WTC11 (cell line): Measurements from ENCODE around the gene CLASP1. TPM values are rescaled to one million over a fixed set of nuclear protein-coding genes. Genes with fewer than 3 reads are reported as not detected.

Experiments
- ATAC-seq: fragments of 200-7000 bp; cut with Tn5 transposase; 2 replicates; pipeline ENCODE4 v1.10.0; 2021; ENCODE audit warnings: mild to moderate bottlenecking, moderate library complexity
- CTCF ChIA-PET: fragments of 300-600 bp; sonication (Branson Sonifier 250); formaldehyde crosslinking; loops from one replicate; lab custom pipeline; 2021; ENCODE audit warnings: antibody characterized with exemption; lab: Charles Lee
- POLR2A ChIA-PET: fragments of 350-600 bp; sonication (Branson Sonifier 250); formaldehyde crosslinking; loops from one replicate; lab custom pipeline; 2021; ENCODE audit warnings: antibody characterized with exemption; lab: Charles Lee
- DNase-seq: peaks from one replicate; pipeline ENCODE4 v3.0.0; 2021; ENCODE audit warnings: low spot score
- H3K27ac Mint-ChIP-seq: 2 replicates; pipeline ENCODE4 v1.8.0; 2021; ENCODE audit warnings: mixed read lengths
- H3K27me3 Mint-ChIP-seq: 2 replicates; pipeline ENCODE4 v1.8.0; 2021; ENCODE audit warnings: low read depth, mild to moderate bottlenecking, moderate library complexity, mixed read lengths
- H3K36me3 Mint-ChIP-seq: 2 replicates; pipeline ENCODE4 v1.8.0; 2021; ENCODE audit warnings: mixed read lengths
- H3K4me1 Mint-ChIP-seq: 2 replicates; pipeline ENCODE4 v1.8.0; 2022; ENCODE audit warnings: mixed read lengths
- H3K4me3 Mint-ChIP-seq: 2 replicates; pipeline ENCODE4 v1.8.0; 2021; ENCODE audit warnings: mild to moderate bottlenecking, moderate library complexity, mixed read lengths
- H3K9me3 Mint-ChIP-seq: 2 replicates; pipeline ENCODE4 v1.8.0; 2021; ENCODE audit warnings: mixed read lengths
- ESRRA ChIP-seq: sonication (generic); formaldehyde crosslinking; IDR thresholded peaks from 2 replicates; pipeline ENCODE4 v1.8.1; 2022; ENCODE audit warnings: mild to moderate bottlenecking, missing genetic modification reagents, borderline replicate concordance
- FOXJ3 ChIP-seq: sonication (generic); formaldehyde crosslinking; IDR thresholded peaks from 2 replicates; pipeline ENCODE4 v1.9.0; 2021; ENCODE audit warnings: missing genetic modification reagents, mild to moderate bottlenecking, borderline replicate concordance
- GRHL2 ChIP-seq: fragments of 250-450 bp; sonication (Bioruptor Pico); IDR thresholded peaks from 2 replicates; pipeline ENCODE4 v1.8.0; 2022; ENCODE audit warnings: mild to moderate bottlenecking, moderate library complexity; ENCODE audit not compliant: insufficient replicate concordance, severe bottlenecking
- GTF2I ChIP-seq: fragments of 250-450 bp; sonication (Bioruptor Pico); conservative IDR thresholded peaks from 2 replicates; pipeline ENCODE4 v1.4.0; 2021; ENCODE audit warnings: mild to moderate bottlenecking
- KAT7 ChIP-seq: sonication (generic); formaldehyde crosslinking; IDR thresholded peaks from 2 replicates; pipeline ENCODE4 v1.8.1; 2023; ENCODE audit warnings: missing genetic modification reagents, mild to moderate bottlenecking, borderline replicate concordance
- RELA ChIP-seq: sonication (generic); formaldehyde crosslinking; IDR thresholded peaks from 2 replicates; pipeline ENCODE4 v1.8.1; 2022; ENCODE audit warnings: missing genetic modification reagents, mild to moderate bottlenecking, borderline replicate concordance
- RORB ChIP-seq: fragments of 250-450 bp; sonication (Bioruptor Pico); IDR thresholded peaks from 2 replicates; pipeline ENCODE4 v1.9.0; 2021; ENCODE audit warnings: mild to moderate bottlenecking
- SMAD4 ChIP-seq: sonication (generic); formaldehyde crosslinking; IDR thresholded peaks from 2 replicates; pipeline ENCODE4 v1.8.0; 2022; ENCODE audit warnings: mild to moderate bottlenecking, missing genetic modification reagents
- SP1 ChIP-seq: sonication (generic); formaldehyde crosslinking; conservative IDR thresholded peaks from 2 replicates; pipeline ENCODE4 v1.8.1; 2022; ENCODE audit warnings: missing genetic modification reagents
- TEAD4 ChIP-seq: sonication (generic); formaldehyde crosslinking; IDR thresholded peaks from 2 replicates; pipeline ENCODE4 v1.8.0; 2022; ENCODE audit warnings: mild to moderate bottlenecking, missing genetic modification reagents
- ZBTB21 ChIP-seq: sonication (generic); formaldehyde crosslinking; IDR thresholded peaks from 2 replicates; pipeline ENCODE4 v1.8.1; 2023; ENCODE audit warnings: mild to moderate bottlenecking, missing genetic modification reagents, borderline replicate concordance
- ZNF219 ChIP-seq: sonication (generic); formaldehyde crosslinking; IDR thresholded peaks from 2 replicates; pipeline ENCODE4 v1.8.0; 2023; ENCODE audit warnings: missing genetic modification reagents, mild to moderate bottlenecking, borderline replicate concordance
- ZNF232 ChIP-seq: sonication (generic); formaldehyde crosslinking; IDR thresholded peaks from 2 replicates; pipeline ENCODE4 v1.8.0; 2022; ENCODE audit warnings: mild to moderate bottlenecking, missing genetic modification reagents
- total RNA-seq: library from RNA; stranded (reverse); gene quantifications from 3 replicates; pipeline ENCODE4 v1.2.3, GENCODE V29; 2021
- TF ChIP-seq, protein P1 (sequence below): sonication (generic); formaldehyde crosslinking; IDR thresholded peaks from 2 replicates; pipeline ENCODE4 v1.8.1; 2023; ENCODE audit warnings: mild to moderate bottlenecking, moderate library complexity, missing genetic modification reagents
- TF ChIP-seq, protein P2 (sequence below): fragments of 250-450 bp; sonication (Bioruptor Pico); conservative IDR thresholded peaks from 2 replicates; pipeline ENCODE4 v1.9.0; 2021; ENCODE audit warnings: mild to moderate bottlenecking
- TF ChIP-seq, protein P3 (sequence below): sonication (generic); formaldehyde crosslinking; IDR thresholded peaks from 2 replicates; pipeline ENCODE4 v1.8.0; 2023; ENCODE audit warnings: mild to moderate bottlenecking, missing genetic modification reagents
- TF ChIP-seq, protein P4 (sequence below): sonication (generic); formaldehyde crosslinking; IDR thresholded peaks from 2 replicates; pipeline ENCODE4 v1.8.0; 2022; ENCODE audit warnings: mild to moderate bottlenecking, missing genetic modification reagents
- TF ChIP-seq, protein P5 (sequence below): sonication (generic); formaldehyde crosslinking; IDR thresholded peaks from 2 replicates; pipeline ENCODE4 v1.8.1; 2023; ENCODE audit warnings: mild to moderate bottlenecking, missing genetic modification reagents

The CLASP1 gene
- total RNA-seq, 1 experiment from 2014 or later = 50.0 TPM

DNA sequence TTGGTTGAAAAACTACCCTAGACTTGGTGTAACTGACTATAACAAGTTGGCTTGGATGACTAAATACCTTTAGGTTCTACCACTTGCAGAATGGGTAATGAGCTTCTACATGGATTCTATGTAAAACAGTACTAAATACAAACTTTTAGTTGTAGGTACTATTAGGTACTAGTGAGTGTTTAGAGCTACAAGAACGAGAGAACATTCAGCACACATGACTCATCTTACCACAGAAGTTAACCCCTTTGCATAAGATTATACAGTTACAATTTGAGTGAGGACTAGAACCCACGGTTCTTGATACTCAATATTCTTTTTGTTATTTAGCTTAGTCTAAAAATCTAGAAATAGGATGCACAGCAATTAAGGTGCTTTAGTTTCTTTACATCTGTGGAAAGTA is 262.6 kb downstream of the CLASP1 start:
- no peaks in the 10 kb centered on the region for H3K9me3 Mint-ChIP-seq
- no peak for TF ChIP-seq GTF2I (CRISPR knock-in tag)
- TF ChIP-seq TEAD4 (CRISPR knock-in tag) = no peak
- TF ChIP-seq RORB (CRISPR knock-in tag) = no peak
- CTCF ChIA-PET = no interaction called here
- POLR2A ChIA-PET = no interaction called here
- peaks cover 39% of the 10 kb centered on the region for H3K36me3 Mint-ChIP-seq
- no peak overlapping the region for H3K27ac Mint-ChIP-seq
- H3K4me3 Mint-ChIP-seq = no peak overlapping the region
- H3K4me1 Mint-ChIP-seq = no peaks in the 10 kb centered on the region
- H3K27me3 Mint-ChIP-seq = no peaks in the 10 kb centered on the region
- no peak for ATAC-seq
- DNase-seq = no peak

DNA sequence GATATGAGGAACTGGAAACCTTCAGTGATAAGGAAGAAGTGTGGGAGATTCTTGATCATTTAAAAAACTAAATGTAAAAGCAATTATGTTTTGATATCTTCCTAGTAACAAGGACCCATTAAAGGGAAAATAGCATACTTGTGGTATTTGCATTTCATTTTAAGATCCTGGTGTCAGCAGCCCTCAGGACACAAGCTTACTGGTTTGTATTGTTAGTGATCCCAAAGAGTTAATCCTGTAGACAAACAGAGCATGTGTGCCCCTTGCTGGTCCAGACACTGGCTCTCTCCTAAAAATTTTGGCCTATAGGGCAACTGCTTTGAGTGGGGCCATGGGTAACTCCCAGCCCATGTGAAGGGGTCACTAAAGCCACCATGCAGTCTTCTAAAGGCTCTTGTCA is 263.2 kb downstream of the CLASP1 start:
- ChIA-PET CTCF (no interaction called here), POLR2A (no interaction called here)
- no peaks in the 10 kb centered on the region for H3K9me3 Mint-ChIP-seq
- no peak overlapping the region for H3K4me3 Mint-ChIP-seq
- H3K27ac Mint-ChIP-seq = no peak overlapping the region
- no peak for ATAC-seq
- TF ChIP-seq ZBTB21 (CRISPR knock-in tag) (no peak), ZNF232 (no peak), GRHL2 (CRISPR knock-in tag) (no peak), SMAD4 (CRISPR knock-in tag) (no peak), SP1 (no peak), FOXJ3 (CRISPR knock-in tag) (no peak), RELA (no peak), ZNF219 (CRISPR knock-in tag) (no peak), ESRRA (no peak), KAT7 (CRISPR knock-in tag) (no peak)
- TF ChIP-seq, protein P1, sequence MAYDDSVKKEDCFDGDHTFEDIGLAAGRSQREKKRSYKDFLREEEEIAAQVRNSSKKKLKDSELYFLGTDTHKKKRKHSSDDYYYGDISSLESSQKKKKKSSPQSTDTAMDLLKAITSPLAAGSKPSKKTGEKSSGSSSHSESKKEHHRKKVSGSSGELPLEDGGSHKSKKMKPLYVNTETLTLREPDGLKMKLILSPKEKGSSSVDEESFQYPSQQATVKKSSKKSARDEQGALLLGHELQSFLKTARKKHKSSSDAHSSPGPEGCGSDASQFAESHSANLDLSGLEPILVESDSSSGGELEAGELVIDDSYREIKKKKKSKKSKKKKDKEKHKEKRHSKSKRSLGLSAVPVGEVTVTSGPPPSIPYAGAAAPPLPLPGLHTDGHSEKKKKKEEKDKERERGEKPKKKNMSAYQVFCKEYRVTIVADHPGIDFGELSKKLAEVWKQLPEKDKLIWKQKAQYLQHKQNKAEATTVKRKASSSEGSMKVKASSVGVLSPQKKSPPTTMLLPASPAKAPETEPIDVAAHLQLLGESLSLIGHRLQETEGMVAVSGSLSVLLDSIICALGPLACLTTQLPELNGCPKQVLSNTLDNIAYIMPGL = no peak
- TF ChIP-seq, protein P2, sequence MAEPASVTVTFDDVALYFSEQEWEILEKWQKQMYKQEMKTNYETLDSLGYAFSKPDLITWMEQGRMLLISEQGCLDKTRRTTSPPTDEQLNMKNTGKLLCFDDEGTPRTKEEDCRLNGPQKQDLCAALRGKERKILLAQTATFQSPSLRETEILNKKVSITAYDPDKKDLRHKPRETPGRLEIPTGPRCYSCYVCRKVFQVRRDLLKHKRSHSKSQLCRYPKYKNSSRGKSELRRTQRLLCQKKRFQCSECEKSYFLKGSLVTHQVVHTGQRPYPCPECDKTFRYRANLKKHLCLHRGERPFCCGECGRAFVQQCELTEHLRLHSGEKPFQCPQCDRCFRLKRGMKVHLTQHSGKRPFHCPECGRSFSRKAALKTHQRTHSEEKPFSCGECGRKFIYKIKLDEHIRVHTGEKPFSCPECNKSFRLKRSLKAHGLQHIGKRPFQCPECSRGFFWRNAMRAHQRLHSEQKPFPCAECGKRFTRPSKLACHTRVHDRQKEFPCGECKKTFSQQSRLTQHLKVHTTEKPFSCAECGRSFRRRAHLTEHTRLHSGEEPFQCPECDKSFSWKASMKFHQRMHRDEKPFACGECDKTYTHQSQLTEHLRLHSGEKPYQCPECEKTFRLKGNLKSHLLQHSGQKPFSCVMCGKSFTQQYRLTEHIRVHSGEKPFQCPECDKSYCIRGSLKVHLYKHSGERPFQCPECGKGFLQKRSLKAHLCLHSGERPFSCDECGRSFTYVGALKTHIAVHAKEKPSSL (CRISPR knock-in tag) = no peak
- TF ChIP-seq, protein P3, sequence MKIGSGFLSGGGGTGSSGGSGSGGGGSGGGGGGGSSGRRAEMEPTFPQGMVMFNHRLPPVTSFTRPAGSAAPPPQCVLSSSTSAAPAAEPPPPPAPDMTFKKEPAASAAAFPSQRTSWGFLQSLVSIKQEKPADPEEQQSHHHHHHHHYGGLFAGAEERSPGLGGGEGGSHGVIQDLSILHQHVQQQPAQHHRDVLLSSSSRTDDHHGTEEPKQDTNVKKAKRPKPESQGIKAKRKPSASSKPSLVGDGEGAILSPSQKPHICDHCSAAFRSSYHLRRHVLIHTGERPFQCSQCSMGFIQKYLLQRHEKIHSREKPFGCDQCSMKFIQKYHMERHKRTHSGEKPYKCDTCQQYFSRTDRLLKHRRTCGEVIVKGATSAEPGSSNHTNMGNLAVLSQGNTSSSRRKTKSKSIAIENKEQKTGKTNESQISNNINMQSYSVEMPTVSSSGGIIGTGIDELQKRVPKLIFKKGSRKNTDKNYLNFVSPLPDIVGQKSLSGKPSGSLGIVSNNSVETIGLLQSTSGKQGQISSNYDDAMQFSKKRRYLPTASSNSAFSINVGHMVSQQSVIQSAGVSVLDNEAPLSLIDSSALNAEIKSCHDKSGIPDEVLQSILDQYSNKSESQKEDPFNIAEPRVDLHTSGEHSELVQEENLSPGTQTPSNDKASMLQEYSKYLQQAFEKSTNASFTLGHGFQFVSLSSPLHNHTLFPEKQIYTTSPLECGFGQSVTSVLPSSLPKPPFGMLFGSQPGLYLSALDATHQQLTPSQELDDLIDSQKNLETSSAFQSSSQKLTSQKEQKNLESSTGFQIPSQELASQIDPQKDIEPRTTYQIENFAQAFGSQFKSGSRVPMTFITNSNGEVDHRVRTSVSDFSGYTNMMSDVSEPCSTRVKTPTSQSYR (CRISPR knock-in tag) = no peak
- TF ChIP-seq, protein P4, sequence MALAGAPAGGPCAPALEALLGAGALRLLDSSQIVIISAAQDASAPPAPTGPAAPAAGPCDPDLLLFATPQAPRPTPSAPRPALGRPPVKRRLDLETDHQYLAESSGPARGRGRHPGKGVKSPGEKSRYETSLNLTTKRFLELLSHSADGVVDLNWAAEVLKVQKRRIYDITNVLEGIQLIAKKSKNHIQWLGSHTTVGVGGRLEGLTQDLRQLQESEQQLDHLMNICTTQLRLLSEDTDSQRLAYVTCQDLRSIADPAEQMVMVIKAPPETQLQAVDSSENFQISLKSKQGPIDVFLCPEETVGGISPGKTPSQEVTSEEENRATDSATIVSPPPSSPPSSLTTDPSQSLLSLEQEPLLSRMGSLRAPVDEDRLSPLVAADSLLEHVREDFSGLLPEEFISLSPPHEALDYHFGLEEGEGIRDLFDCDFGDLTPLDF (CRISPR knock-in tag) = no peak
- TF ChIP-seq, protein P5, sequence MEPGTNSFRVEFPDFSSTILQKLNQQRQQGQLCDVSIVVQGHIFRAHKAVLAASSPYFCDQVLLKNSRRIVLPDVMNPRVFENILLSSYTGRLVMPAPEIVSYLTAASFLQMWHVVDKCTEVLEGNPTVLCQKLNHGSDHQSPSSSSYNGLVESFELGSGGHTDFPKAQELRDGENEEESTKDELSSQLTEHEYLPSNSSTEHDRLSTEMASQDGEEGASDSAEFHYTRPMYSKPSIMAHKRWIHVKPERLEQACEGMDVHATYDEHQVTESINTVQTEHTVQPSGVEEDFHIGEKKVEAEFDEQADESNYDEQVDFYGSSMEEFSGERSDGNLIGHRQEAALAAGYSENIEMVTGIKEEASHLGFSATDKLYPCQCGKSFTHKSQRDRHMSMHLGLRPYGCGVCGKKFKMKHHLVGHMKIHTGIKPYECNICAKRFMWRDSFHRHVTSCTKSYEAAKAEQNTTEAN (CRISPR knock-in tag) = no peak
- H3K4me1 Mint-ChIP-seq = no peaks in the 10 kb centered on the region
- DNase-seq = no peak
- no peaks in the 10 kb centered on the region for H3K27me3 Mint-ChIP-seq
- peaks cover 39% of the 10 kb centered on the region for H3K36me3 Mint-ChIP-seq
